Keratinocyte (primary cell): ENCODE results near the gene MTHFD2. TPM values are rescaled to one million over a fixed set of nuclear protein-coding genes. Genes with fewer than 3 reads are reported as not detected.

Experiments used
- DNase-seq: peaks from one replicate; pipeline ENCODE4 v3.0.0-alpha.2; 2011; ENCODE audit warnings: low read depth, missing footprints, low spot score
- FAIRE-seq: peaks from 2 replicates; lab custom pipeline; 2011; peaks lifted over from hg19 to GRCh38; lab: Jason Lieb, UNC
- H2AFZ ChIP-seq: 2 replicates; pipeline ENCODE4 v1.6.0; 2012; ENCODE audit warnings: low read length, control low read depth, inconsistent platforms; ENCODE audit not compliant: control insufficient read depth
- H3K27ac ChIP-seq: 2 replicates; pipeline ENCODE4 v1.5.1; 2011; ENCODE audit warnings: low read length; ENCODE audit not compliant: control insufficient read depth, insufficient read depth
- H3K27me3 ChIP-seq: 3 replicates; pipeline ENCODE4 v1.6.0; 2011; ENCODE audit warnings: low read length; ENCODE audit not compliant: control insufficient read depth, insufficient read depth; ENCODE audit errors: extremely low read depth
- H3K36me3 ChIP-seq, 2 experiments: 2 replicates in 1 of 2; 3 replicates in 1 of 2; pipeline ENCODE4 v1.5.1; 2011; ENCODE audit warnings: low read length in 2 of 2, mild to moderate bottlenecking in 1 of 2; ENCODE audit not compliant: control insufficient read depth in 2 of 2, insufficient read depth in 2 of 2; ENCODE audit errors: extremely low read depth in 1 of 2
- H3K4me1 ChIP-seq: 3 replicates; pipeline ENCODE4 v1.5.1; 2011; ENCODE audit warnings: low read length; ENCODE audit not compliant: control insufficient read depth, insufficient read depth; ENCODE audit errors: extremely low read depth
- H3K4me2 ChIP-seq: 3 replicates; pipeline ENCODE4 v1.6.0; 2011; ENCODE audit warnings: low read depth, low read length; ENCODE audit not compliant: control insufficient read depth, insufficient read depth; ENCODE audit errors: extremely low read depth
- H3K4me3 ChIP-seq, 3 experiments: fragments of 200-600 bp in 1 of 3; sonication (generic) in 1 of 3; 2 replicates in 2 of 3; 3 replicates in 1 of 3; pipeline ENCODE4 v1.5.1; 2011 to 2016; ENCODE audit warnings: low read length in 3 of 3, mild to moderate bottlenecking in 3 of 3, control low read depth in 2 of 3, inconsistent platforms in 1 of 3, low read depth in 1 of 3, mixed read lengths in 1 of 3, mixed run types in 1 of 3, moderate library complexity in 1 of 3; ENCODE audit not compliant: control insufficient read depth in 2 of 3, insufficient read depth in 2 of 3; ENCODE audit errors: extremely low read depth in 1 of 3
- H3K79me2 ChIP-seq: 2 replicates; pipeline ENCODE4 v1.6.0; 2012; ENCODE audit warnings: low read length; ENCODE audit not compliant: control insufficient read depth, insufficient read depth
- H3K9ac ChIP-seq: 3 replicates; pipeline ENCODE4 v1.6.0; 2011; ENCODE audit warnings: low read length; ENCODE audit not compliant: control insufficient read depth, insufficient read depth; ENCODE audit errors: extremely low read depth
- H3K9me1 ChIP-seq: 3 replicates; pipeline ENCODE4 v1.6.0; 2011; ENCODE audit warnings: low read length; ENCODE audit not compliant: control insufficient read depth, insufficient read depth; ENCODE audit errors: extremely low read depth
- H3K9me3 ChIP-seq: 2 replicates; pipeline ENCODE4 v1.5.1; 2012; ENCODE audit warnings: low read depth, low read length; ENCODE audit not compliant: control insufficient read depth
- H4K20me1 ChIP-seq: 3 replicates; pipeline ENCODE4 v1.6.0; 2011; ENCODE audit warnings: low read length; ENCODE audit not compliant: control insufficient read depth, insufficient read depth; ENCODE audit errors: extremely low read depth
- EZH2 ChIP-seq: IDR thresholded peaks from one replicate; pipeline ENCODE4 v1.6.1; 2012; ENCODE audit warnings: inconsistent platforms, mild to moderate bottlenecking, low read length, moderate library complexity
- dilution Hi-C: fragments of 300-500 bp; cut with MboI; formaldehyde crosslinking; loops from one replicate; pipeline ENCODE4 v1.7.0; 2020; ENCODE audit warnings: low sequenced_read_pairs; ENCODE audit not compliant: extremely low pct_ligation_motif_present
- polyA plus RNA-seq, 5 experiments: library from polyadenylated mRNA; depleted of rRNA in 3 of 5; stranded (reverse) in 3 of 5; stranded (forward) in 1 of 5; unstranded in 1 of 5; fragments of >200 nt; gene quantifications; 1 replicate in 1 of 5; 2 replicates in 3 of 5; 3 replicates in 1 of 5; pipeline versions ENCODE4 v1.2.1 to v1.2.3, GENCODE V29; 2011 to 2012; ENCODE audit warnings: missing spikeins in 2 of 5, low read depth in 1 of 5, low replicate concordance in 1 of 5
- TF ChIP-seq, protein P1 (sequence below), 3 experiments: IDR thresholded peaks in 1 of 3; conservative IDR thresholded peaks in 1 of 3; optimal IDR thresholded peaks in 1 of 3; 2 replicates in 2 of 3; 3 replicates in 1 of 3; pipeline versions ENCODE3 to v1.5.1; 2011; ENCODE audit warnings: low read length in 3 of 3, mild to moderate bottlenecking in 3 of 3, moderate library complexity in 2 of 3, control low read depth in 1 of 3, inconsistent platforms in 1 of 3; ENCODE audit not compliant: insufficient read depth in 2 of 3; ENCODE audit errors: extremely low read depth in 1 of 3

MTHFD2 gene
- polyA plus RNA-seq, 1 donor (not counting 4 experiments of a cell fraction or from before 2014, with no cell fraction given), result 114 TPM

DNA sequence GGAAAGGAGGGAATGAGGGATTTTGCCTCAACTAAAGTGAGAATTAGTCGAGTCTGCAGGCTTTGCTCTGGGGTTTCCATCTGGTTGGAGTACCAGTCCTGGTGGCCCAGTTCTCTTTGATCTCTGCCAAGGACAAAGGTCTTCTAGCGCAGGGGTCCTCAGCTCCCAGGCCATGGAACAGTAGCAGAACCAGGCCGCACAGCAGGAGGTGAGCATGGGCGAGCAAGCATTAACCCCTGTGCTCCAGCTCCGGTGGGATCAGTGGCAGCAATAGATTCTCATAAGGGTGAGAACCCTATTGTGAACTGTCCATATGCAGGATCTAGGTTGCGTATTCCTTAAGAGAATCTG lies 23.9 kb downstream of the MTHFD2 start:
- Histone ChIP-seq H3K4me1 (peaks cover 18% of the 10 kb centered on the region), H3K27me3 (peaks cover 7% of the 10 kb centered on the region), H2AFZ (no peak overlapping the region), H3K4me3 (no peak overlapping the region), H3K4me2 (no peak overlapping the region), H3K27ac (no peak overlapping the region), H4K20me1 (peaks cover 3% of the 10 kb centered on the region), H3K9me1 (peaks cover 2% of the 10 kb centered on the region), H3K36me3 (peaks cover 3 to 20% of the 10 kb centered on the region in 2 experiments), H3K9ac (no peak overlapping the region), H3K9me3 (no peaks in the 10 kb centered on the region), H3K79me2 (no peaks in the 10 kb centered on the region)
- FAIRE-seq, result no peak
- no peak for TF ChIP-seq EZH2
- TF ChIP-seq, protein P1, sequence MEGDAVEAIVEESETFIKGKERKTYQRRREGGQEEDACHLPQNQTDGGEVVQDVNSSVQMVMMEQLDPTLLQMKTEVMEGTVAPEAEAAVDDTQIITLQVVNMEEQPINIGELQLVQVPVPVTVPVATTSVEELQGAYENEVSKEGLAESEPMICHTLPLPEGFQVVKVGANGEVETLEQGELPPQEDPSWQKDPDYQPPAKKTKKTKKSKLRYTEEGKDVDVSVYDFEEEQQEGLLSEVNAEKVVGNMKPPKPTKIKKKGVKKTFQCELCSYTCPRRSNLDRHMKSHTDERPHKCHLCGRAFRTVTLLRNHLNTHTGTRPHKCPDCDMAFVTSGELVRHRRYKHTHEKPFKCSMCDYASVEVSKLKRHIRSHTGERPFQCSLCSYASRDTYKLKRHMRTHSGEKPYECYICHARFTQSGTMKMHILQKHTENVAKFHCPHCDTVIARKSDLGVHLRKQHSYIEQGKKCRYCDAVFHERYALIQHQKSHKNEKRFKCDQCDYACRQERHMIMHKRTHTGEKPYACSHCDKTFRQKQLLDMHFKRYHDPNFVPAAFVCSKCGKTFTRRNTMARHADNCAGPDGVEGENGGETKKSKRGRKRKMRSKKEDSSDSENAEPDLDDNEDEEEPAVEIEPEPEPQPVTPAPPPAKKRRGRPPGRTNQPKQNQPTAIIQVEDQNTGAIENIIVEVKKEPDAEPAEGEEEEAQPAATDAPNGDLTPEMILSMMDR (optimal IDR thresholded peaks at IDR 0.05 in 1 of 3, IDR thresholded peaks at IDR 0.05 in 1 of 3, conservative IDR thresholded peaks at IDR 0.05 in 1 of 3; ENCODE audit: extremely low read depth in 1 of 3, insufficient read depth in 2 of 3, low read length in 3 of 3), result no peak
- dilution Hi-C loops, result no loop called here
- DNase-seq, result no peak

DNA sequence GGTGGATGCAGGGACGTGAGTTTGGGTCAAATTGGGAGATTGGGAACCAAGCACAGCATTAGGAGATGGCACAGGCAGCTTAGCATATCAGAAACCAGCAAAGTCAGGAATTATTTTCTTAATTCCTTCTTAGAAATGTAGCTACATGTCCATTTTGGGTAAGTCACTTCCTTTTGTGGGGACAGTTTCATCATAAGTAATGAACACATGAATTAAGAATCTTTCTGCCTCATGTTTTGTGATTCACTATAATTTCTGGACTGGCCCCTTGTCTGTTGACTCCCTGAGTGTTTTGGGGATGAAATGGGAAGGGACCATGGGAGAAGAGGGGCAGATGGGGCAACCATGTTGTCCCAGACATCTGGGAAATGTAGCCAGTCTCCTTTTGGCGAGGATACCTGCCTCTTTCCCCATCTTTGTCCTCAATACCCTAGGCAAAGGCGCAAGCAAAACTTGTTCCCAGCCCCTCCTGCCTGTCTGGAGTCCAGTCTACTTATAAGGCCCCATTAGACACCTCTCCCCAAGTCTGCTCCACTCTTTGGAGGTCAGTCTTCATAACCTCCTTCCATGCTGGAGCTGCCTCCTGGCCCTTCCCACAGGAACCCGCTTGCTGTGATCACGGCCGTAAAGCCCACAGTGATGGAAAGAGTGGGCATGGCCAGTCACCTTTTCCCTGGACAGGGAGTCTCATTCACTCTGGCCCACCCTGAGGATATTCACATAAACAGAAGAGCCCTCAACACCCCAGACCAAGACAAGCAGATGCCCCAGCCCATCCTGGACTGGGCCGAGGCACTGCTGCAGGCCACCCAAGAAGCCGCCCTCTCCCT lies 25.7 kb downstream of the MTHFD2 start:
- Histone ChIP-seq H3K9ac (no peak overlapping the region), H2AFZ (no peak overlapping the region), H3K4me3 (no peak overlapping the region), H3K27me3 (peaks cover 7% of the 10 kb centered on the region), H4K20me1 (peaks cover 3% of the 10 kb centered on the region), H3K9me3 (no peaks in the 10 kb centered on the region), H3K4me1 (peaks cover 18% of the 10 kb centered on the region), H3K4me2 (no peak overlapping the region), H3K27ac (no peak overlapping the region), H3K36me3 (peaks cover 0 to 11% of the 10 kb centered on the region in 2 experiments), H3K9me1 (no peaks in the 10 kb centered on the region), H3K79me2 (no peaks in the 10 kb centered on the region)
- DNase-seq, result no peak
- TF ChIP-seq, protein P1 (optimal IDR thresholded peaks at IDR 0.05 in 1 of 3, IDR thresholded peaks at IDR 0.05 in 1 of 3, conservative IDR thresholded peaks at IDR 0.05 in 1 of 3; ENCODE audit: extremely low read depth in 1 of 3, insufficient read depth in 2 of 3, low read length in 3 of 3), result no peak
- no peak for TF ChIP-seq EZH2
- no peak for FAIRE-seq
- dilution Hi-C loops, result no loop called here
